ENCODE measurements around the gene PIP5K1B.

GRCh38 chr9:68690088-68690487, 15.0 kb upstream of the PIP5K1B start:
- TF ChIP-seq CTCF (optimal IDR thresholded peaks at IDR 0.05 in 1 of 3, IDR thresholded peaks at IDR 0.05 in 1 of 3, conservative IDR thresholded peaks at IDR 0.05 in 1 of 3; ENCODE audit: extremely low read depth in 1 of 3, insufficient read depth in 2 of 3, low read length in 3 of 3): no peak
- TF ChIP-seq EZH2 (IDR thresholded peaks at IDR 0.05; ENCODE audit: low read length): no peak
